ENCODE data around the gene PTBP1.

The PTBP1 gene

DNA sequence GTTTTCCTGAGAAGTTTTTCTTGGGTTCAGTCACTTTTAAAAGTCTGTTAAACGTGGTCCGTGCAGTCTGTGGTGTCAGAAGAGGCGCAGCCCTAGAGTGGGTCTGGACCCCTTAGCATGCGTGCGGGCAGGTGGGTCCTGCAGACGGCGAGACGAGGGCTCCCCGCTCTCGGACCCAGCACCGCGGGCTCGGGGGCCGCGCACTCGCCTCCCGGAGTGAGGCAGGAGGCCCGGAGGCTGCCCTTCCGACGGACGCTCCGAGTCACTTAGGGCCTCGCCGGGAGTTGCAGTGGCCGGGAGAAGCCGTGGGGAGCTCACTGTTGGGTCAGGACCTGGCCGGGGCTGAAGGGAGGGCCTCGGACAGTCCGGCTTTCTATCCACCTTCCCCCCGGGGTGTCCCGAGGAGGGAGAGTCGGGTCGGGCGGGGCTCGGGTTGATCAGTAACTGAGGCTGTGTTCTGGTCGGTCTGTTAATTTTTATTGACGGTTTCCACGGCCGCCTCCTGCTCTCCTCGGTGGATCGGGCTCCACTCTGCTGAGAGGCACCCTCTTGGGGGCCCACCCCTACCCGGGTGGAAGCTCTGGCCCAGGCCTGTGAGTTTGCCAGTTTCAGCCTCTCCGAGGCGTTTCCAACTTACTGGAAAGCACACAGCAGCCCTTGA is 1.3 kb downstream of the PTBP1 start:
- no peak for DNase-seq

GRCh38 chr19:799076-799881 is 2.0 kb downstream of the PTBP1 start:
- DNase-seq, result peak; percentile 25 to 27

GRCh38 chr19:800360-801029 is 3.2 kb downstream of the PTBP1 start:
- DNase-seq, result no peak

DNA sequence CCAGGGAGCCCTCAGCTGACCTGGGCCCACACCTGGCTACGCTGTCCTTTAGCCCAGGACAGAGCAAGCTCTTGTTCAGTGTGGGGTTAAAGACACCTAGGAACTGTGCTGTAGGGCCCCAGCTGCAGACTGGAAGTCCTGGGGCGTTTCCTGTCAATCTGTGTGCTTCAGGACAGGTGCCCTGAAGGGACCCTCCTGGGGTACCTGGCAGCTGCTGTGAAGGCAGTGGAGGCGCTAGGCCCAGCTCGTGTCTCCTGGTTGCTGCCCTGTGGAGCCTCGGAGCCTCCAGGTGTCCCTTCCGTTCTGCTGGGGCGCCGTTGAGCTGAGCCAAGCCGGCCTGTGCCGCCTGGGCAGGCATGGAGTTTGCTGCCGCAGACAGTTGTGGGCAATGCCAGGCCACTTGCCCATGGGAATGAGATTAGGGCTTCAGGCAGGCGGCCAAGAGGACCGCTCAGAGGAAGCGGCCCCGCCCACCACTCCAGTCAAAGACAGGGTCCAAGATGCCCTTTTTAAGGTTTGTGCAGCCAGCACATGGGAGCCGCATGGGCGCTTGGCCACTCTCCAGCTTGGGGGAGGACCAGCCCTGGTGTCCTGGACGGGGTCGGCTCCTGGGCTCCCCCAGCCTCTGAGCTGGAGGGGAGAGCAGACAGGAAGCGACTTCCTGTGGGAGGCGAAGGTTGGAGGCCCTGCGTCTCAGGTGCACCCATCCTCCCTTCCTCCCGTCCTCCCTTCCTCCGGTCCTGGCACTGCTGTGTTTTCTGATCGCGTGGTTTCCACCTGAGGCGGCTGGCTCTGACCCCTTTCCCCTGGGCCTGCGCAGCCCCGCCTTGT is 4.0 kb downstream of the PTBP1 start:
- no peak for DNase-seq

DNA sequence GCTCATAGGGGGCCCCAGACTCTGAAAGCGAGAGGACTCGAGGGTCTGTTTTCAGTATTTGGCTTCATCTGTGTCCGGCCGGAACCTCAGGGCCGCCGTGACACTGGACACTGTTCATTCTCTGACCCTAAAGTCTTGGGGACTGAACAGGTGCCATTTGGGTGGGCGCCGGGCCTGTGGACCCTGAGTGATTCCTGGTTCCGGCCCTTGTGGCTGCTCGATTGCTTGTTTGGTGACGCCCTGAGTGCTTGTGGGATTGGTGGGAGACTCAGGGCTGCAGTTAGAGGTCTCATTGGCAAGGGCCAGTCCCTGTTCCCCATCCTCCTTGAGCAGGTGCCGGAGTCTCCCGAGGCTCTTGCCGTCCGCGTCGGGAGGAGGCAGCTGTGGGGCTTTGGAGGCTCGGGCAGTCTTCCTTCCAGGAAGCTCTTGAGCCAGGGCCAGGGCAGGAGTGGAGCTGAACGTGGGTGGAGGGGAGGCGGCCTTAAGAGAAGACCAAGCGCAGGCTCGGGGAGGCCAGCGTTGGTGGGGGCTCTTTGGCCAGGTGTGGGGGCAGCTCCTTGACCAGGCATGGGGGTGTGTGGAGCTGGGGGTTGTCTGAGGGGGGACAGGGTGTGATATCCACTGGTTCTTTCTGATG is 4.7 kb downstream of the PTBP1 start:
- DNase-seq, result no peak

DNA sequence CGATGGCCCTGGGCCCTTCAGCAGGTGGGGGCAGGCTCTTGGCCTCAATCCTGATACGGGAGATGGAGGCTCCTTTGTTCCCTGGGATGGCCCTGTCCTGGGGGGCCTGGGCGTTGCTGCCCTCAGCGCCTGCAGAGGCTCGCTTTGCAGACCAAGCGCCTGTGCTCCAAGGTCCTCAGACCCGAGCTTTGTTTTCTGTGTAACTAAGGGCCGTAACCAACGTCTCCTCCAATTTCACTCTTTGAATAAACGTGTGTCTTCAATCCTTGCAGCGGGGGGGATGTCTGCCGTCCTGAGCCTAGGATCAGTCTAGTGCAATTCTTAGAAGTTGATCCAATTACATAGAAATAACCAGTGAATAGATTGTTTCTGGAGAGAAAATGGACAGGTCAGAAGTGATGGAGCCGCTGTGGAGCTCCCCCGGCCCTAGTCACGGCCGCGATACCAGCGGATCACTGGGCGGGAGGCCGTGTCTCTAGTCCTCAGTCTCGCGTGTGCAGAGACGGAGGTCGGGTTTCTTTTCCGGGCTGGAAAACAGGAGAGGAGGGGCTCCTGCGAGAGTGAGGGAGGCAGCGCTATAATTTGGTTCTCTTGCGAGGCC is 5.3 kb downstream of the PTBP1 start:
- no peak for DNase-seq

GRCh38 chr19:803099-803561 is 5.9 kb downstream of the PTBP1 start:
- DNase-seq, result no peak

DNA sequence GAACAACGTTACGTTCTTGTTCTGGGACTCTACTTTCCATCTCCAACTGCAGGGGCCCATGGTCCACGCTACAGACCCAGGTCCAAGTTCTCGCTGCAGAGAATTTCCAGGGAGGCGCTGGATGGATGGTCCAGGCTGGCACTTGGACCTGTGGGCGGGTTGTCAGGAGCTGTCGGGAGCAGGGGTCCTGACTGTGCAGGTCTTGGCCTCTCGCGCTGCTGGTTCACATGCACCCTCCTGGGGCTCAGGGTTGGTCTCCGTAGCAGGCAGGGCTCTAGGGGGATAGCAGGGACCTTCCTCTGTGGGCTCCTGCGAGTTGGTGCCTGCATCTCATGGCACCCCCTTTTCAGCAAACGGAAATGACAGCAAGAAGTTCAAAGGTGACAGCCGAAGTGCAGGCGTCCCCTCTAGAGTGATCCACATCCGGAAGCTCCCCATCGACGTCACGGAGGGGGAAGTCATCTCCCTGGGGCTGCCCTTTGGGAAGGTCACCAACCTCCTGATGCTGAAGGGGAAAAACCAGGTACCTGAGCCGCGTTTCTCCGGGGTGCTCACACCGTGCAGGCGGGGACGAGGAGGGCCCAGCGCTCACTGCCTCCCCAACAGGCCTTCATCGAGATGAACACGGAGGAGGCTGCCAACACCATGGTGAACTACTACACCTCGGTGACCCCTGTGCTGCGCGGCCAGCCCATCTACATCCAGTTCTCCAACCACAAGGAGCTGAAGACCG is 6.6 kb downstream of the PTBP1 start:
- no peak for DNase-seq

- DNase-seq, result no peak
These were observed 7.3 kb downstream of the PTBP1 start for GRCh38 chr19:804419-805165.

DNA sequence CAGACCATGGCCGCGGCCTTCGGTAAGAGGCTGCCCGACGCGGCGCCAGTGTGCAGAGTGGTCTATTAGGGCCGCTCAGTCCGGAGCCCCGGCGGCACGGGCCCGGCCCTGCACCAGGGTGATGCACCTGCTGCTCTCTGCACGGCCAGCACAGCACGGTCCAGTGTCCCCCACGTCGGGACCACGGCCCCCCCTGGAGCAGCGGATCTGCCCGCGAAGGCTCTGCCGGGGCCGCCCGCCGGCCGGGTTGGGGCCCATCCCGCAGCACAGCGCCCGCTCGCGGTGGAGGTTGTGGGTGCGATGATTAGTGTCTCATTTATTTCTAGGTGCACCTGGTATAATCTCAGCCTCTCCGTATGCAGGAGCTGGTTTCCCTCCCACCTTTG is 7.9 kb downstream of the PTBP1 start:
- DNase-seq, result no peak

DNA sequence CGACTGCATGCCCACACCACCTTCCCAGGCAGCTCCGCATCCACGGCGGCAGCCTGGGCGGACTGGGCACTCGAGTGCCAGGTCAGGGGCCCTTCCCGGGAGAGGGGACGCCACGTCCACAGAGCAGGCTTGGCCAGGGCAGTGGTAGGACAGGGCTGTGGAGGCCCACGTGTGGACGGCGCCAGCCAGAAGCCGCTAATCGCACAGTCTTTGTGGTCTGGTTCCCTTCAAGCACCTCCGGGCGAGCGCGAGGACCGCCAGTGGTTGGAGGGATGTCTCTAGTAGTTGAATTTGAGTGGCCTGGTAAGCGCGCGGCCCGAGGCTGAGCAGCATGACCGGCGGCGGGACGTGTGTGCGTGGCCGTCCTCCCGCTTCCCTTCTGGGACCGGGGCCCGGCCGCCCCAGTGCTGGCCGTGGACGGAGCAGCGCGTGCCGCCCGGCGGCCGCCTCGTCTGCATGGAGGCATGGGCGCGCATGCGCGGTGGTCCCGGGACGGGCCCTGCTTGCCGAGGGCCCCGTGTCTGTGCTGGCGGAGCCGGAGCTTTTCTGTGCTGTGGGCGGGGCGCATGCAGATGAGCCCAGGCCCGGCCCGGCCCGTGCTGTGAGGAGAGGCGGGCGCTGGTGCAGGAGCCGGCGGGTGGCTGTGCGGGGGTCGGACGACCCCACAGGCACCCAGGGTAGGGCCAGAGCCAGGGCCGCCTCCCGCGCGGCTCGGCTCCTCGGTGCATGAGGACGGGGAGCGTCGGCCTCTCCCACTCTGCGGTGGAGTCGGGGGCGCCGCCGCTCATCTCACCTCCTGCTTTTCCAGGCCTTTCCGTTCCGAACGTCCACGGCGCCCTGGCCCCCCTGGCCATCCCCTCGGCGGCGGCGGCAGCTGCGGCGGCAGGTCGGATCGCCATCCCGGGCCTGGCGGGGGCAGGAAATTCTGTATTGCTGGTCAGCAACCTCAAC is 8.6 kb downstream of the PTBP1 start:
- no peak for DNase-seq

DNA sequence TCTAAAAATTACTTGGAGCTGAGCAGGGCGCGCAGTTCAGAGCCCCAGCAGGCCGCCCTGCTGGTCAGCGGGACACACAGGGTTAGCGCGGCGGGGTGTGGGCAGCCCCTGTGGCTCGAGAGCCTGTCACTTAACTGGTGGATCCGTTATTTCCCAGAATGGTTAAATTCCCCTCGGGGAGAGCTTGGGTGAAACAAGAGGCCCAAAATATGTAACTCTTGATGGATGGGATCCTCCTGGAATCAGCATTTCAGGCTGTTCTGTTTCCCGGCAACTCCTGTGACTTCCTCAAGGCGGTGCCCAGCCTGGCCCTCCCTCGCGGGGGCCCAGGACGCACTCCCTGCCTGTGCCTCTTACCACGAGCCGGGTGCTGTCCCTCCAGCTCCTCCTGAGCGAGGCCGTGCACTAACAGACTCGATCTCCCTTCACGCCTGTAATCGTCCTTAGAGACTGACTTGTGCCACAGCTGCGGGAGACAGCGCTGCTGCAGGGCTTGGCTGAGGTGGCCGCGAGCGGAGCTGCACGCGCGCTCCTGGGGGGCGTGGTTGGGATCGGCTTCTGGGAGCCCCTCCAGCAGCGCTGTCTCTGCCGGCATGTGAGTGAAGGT is 9.7 kb downstream of the PTBP1 start:
- no peak for DNase-seq

DNA sequence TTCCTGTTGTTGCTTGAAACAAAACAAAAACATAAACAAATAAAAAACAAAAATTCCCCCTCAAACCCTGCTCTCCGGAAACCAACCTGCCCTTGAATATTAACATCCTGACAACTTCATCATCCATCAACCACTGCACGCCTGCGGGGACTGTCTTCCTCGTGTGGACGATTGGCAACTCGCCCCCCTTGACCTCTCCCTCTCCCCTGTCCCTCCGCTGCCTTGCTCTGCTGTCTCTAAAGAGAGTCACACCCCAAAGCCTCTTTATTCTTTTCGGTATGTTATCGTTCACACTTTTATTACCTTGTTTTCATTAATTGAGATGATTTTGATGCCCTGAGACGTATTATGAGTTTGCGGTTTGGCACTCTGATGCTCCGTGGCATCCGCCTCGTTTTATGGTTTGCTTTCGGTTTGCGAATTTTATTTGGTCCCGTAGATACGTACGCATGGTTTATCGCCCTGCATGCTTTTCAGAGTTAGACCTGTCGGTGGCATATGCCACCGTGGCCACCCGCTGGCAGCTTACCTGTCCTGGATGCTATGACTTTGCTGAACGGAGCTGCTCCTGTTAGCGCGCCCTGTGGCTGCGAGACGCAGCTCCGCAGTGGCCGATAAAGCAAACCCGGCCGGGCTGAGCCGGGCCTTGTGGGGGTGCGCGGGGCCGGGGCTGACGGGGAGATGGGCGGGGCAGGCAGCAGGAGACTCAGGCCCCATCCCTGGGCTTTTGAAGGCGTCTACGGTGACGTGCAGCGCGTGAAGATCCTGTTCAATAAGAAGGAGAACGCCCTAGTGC is 10.6 kb downstream of the PTBP1 start:
- DNase-seq, result no peak

- no peak for DNase-seq
These were observed 11.1 kb downstream of the PTBP1 start for GRCh38 chr19:808423-808775.

GRCh38 chr19:810077-810855 is 13.0 kb downstream of the PTBP1 start:
- no peak for DNase-seq

- no peak for DNase-seq
These were observed 13.7 kb downstream of the PTBP1 start for GRCh38 chr19:810883-811489.

DNA sequence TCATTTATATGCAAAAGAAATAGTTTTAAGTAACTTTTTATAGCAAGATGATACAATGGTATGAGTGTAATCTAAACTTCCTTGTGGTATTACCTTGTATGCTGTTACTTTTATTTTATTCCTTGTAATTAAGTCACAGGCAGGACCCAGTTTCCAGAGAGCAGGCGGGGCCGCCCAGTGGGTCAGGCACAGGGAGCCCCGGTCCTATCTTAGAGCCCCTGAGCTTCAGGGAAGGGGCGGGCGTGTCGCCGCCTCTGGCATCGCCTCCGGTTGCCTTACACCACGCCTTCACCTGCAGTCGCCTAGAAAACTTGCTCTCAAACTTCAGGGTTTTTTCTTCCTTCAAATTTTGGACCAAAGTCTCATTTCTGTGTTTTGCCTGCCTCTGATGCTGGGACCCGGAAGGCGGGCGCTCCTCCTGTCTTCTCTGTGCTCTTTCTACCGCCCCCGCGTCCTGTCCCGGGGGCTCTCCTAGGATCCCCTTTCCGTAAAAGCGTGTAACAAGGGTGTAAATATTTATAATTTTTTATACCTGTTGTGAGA is 14.3 kb downstream of the PTBP1 start:
- DNase-seq, result no peak

All from AML-193 (cell line).